Measurements from ENCODE around the gene RERE. TPM values are rescaled to one million over a fixed set of nuclear protein-coding genes. Genes with fewer than 3 reads are reported as not detected.

RERE gene
- total RNA-seq, 2 experiments from 2014 or later, result 73.1 to 211 TPM

- Histone ChIP-seq H3K9me2 (ENCODE audit: insufficient read depth, low read length) (no peaks in the 10 kb centered on the region), H3K79me2 (ENCODE audit: insufficient read depth, low read depth, low read length) (peaks cover 100% of the 10 kb centered on the region), H3K9me3 (ENCODE audit: low read length) (no peaks in the 10 kb centered on the region), H3K4me3 (ENCODE audit: low read depth, low read length, poor library complexity, severe bottlenecking) (no peak overlapping the region), H3K36me3 (ENCODE audit: insufficient read depth, low read length) (peaks cover 89% of the 10 kb centered on the region), H3K4me1 (ENCODE audit: insufficient read depth, low read length, poor library complexity, severe bottlenecking) (peaks cover 28% of the 10 kb centered on the region), H2AFZ (ENCODE audit: low read length) (no peak overlapping the region), H3K4me2 (ENCODE audit: low read length) (no peak overlapping the region), H4K20me1 (ENCODE audit: insufficient read depth, low read length) (peaks cover 24% of the 10 kb centered on the region; the same call in 1 of the 2 replicates), H3K27ac (ENCODE audit: low read depth, low read length, poor library complexity, severe bottlenecking) (no peak overlapping the region)
- ChIA-PET POLR2A (no interaction called here), CTCF (ENCODE audit: unreplicated experiment) (no interaction called here)
- BruUV-seq (replicated peaks), result no TSS peak
- intact Hi-C loops (cut with micrococcal nuclease; ENCODE audit: unreplicated experiment), result no loop called here
- TF ChIP-seq CTCF (conservative IDR thresholded peaks at IDR 0.05; ENCODE audit: low read length), result no peak
- TF ChIP-seq EZH2phosphoT487 (IDR thresholded peaks at IDR 0.05; ENCODE audit: borderline replicate concordance, low read depth, low read length), result no peak
- DNase-seq (ENCODE audit: low spot score), result no peak
Observed at GRCh38 chr1:8371372-8371991, 446.0 kb downstream of the RERE start.

GRCh38 chr1:8370905-8371315 is 446.5 kb downstream of the RERE start:
- POLR2A ChIA-PET, result interaction anchor here (0.6 to 0.8 kb wide), 2 partner anchors 19 to 102 kb away, joined by 3 read pairs; no protein-coding TSS in a partner anchor
- H3K36me3 ChIP-seq (ENCODE audit: insufficient read depth, low read length), result peaks cover 89% of the 10 kb centered on the region

More at GRCh38 chr1:8370905-8371315, 446.5 kb downstream of the RERE start:
- H3K4me2 ChIP-seq (ENCODE audit: low read length), result no peak overlapping the region
- CTCF ChIA-PET (ENCODE audit: unreplicated experiment), result interaction anchor here (0.6 kb wide), 1 partner anchor 1626 kb away, joined by 3 read pairs; no protein-coding TSS in a partner anchor
- intact Hi-C loops (cut with micrococcal nuclease; ENCODE audit: unreplicated experiment), result no loop called here
- DNase-seq (ENCODE audit: low spot score), result no peak
- H4K20me1 ChIP-seq (ENCODE audit: insufficient read depth, low read length), result peaks cover 24% of the 10 kb centered on the region; the same call in 1 of the 2 replicates
- TF ChIP-seq EZH2phosphoT487 (IDR thresholded peaks at IDR 0.05; ENCODE audit: borderline replicate concordance, low read depth, low read length) (no peak), CTCF (conservative IDR thresholded peaks at IDR 0.05; ENCODE audit: low read length) (no peak)
- peaks cover 28% of the 10 kb centered on the region for H3K4me1 ChIP-seq (ENCODE audit: insufficient read depth, low read length, poor library complexity, severe bottlenecking)
- H3K4me3 ChIP-seq (ENCODE audit: low read depth, low read length, poor library complexity, severe bottlenecking), result no peak overlapping the region
- no peak overlapping the region for H2AFZ ChIP-seq (ENCODE audit: low read length)
- no peaks in the 10 kb centered on the region for H3K9me3 ChIP-seq (ENCODE audit: low read length)
- no TSS peak for BruUV-seq (replicated peaks)
- no peak overlapping the region for H3K27ac ChIP-seq (ENCODE audit: low read depth, low read length, poor library complexity, severe bottlenecking)
- H3K9me2 ChIP-seq (ENCODE audit: insufficient read depth, low read length), result no peaks in the 10 kb centered on the region
- peaks cover 100% of the 10 kb centered on the region for H3K79me2 ChIP-seq (ENCODE audit: insufficient read depth, low read depth, low read length)

All from OCI-LY7 (cell line).